ENCODE results near the gene PLVAP. TPM values are rescaled to one million over a fixed set of nuclear protein-coding genes. Genes with fewer than 3 reads are reported as not detected.

PLVAP gene
- polyA plus RNA-seq, 1 donor (not counting 4 experiments of a cell fraction or from before 2014, with no cell fraction given) = not detected

DNA sequence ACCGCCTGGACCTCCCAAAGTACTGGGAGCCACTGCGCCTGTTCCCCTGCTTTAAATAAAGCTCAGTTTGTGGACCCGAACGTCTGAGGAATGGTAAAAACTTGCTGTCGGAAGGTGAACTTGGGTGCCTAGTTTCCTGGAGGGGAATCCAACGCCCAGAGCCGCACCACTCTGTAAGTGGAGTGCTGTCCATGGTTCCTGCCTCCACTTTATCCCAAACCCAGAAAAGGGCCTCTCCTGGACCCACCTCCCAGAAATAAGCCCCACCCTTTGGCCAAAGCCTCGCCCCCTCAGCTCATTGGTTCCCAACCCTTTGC, 44.8 kb downstream of the PLVAP start:
- no peak for TF ChIP-seq EZH2 (IDR thresholded peaks at IDR 0.05; ENCODE audit: low read length)
- no peak for TF ChIP-seq CTCF (optimal IDR thresholded peaks at IDR 0.05 in 1 of 3, IDR thresholded peaks at IDR 0.05 in 1 of 3, conservative IDR thresholded peaks at IDR 0.05 in 1 of 3; ENCODE audit: extremely low read depth in 1 of 3, insufficient read depth in 2 of 3, low read length in 3 of 3)
- no peak for DNase-seq (ENCODE audit: low read depth, low spot score)
- dilution Hi-C loops (cut with MboI; ENCODE audit: extremely low pct_ligation_motif_present, low sequenced_read_pairs) = no loop called here
- peaks cover 23% of the 10 kb centered on the region for H3K4me1 ChIP-seq (ENCODE audit: control insufficient read depth, extremely low read depth, insufficient read depth, low read length)
- no peak overlapping the region for H2AFZ ChIP-seq (ENCODE audit: control insufficient read depth, low read length)
- no peak overlapping the region for H3K4me3 ChIP-seq (ENCODE audit: control insufficient read depth in 2 of 3, extremely low read depth in 1 of 3, insufficient read depth in 2 of 3, low read depth in 1 of 3, low read length in 3 of 3)
- H3K27me3 ChIP-seq (ENCODE audit: control insufficient read depth, extremely low read depth, insufficient read depth, low read length) = peaks cover 25% of the 10 kb centered on the region
- H3K9me1 ChIP-seq (ENCODE audit: control insufficient read depth, extremely low read depth, insufficient read depth, low read length) = no peaks in the 10 kb centered on the region
- H3K4me2 ChIP-seq (ENCODE audit: control insufficient read depth, extremely low read depth, insufficient read depth, low read depth, low read length) = no peak overlapping the region
- H3K27ac ChIP-seq (ENCODE audit: control insufficient read depth, insufficient read depth, low read length) = no peak overlapping the region
- H3K36me3 ChIP-seq (ENCODE audit: control insufficient read depth in 2 of 2, extremely low read depth in 1 of 2, insufficient read depth in 2 of 2, low read length in 2 of 2) = no peaks in the 10 kb centered on the region
- FAIRE-seq = no peak
- no peaks in the 10 kb centered on the region for H4K20me1 ChIP-seq (ENCODE audit: control insufficient read depth, extremely low read depth, insufficient read depth, low read length)
- H3K9me3 ChIP-seq (ENCODE audit: control insufficient read depth, low read depth, low read length) = no peaks in the 10 kb centered on the region
- H3K9ac ChIP-seq (ENCODE audit: control insufficient read depth, extremely low read depth, insufficient read depth, low read length) = no peak overlapping the region
- H3K79me2 ChIP-seq (ENCODE audit: control insufficient read depth, insufficient read depth, low read length) = no peaks in the 10 kb centered on the region

DNA sequence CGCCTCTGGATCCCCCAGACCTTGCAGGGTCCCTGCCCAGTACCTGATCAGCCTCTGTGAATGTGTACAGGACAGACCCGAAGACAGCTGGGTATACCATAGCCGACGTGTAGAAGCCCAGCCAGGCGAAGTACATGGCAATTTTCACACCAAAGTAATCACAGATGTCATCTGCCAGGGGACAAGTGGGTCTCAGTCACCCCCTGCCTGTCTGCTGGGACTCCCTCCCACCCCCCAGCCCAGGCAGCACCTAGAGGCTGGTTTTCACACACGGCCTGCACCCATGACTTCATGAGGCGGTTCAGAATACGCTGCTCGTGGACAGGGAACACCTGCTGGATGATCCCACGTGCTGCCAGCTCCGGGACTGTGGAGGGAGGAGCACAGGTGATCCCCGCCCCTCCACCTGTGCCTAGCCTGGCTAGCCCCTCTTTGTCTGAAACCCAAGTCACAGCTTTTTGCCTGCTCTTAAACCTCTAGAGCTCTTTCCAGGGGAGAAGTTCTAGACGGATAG, 46.0 kb downstream of the PLVAP start:
- H3K4me1 ChIP-seq (ENCODE audit: control insufficient read depth, extremely low read depth, insufficient read depth, low read length) = peaks cover 28% of the 10 kb centered on the region
- dilution Hi-C loops (cut with MboI; ENCODE audit: extremely low pct_ligation_motif_present, low sequenced_read_pairs) = no loop called here
- peaks cover 25% of the 10 kb centered on the region for H3K27me3 ChIP-seq (ENCODE audit: control insufficient read depth, extremely low read depth, insufficient read depth, low read length)
- no peak for FAIRE-seq
- H2AFZ ChIP-seq (ENCODE audit: control insufficient read depth, low read length) = no peak overlapping the region
- H4K20me1 ChIP-seq (ENCODE audit: control insufficient read depth, extremely low read depth, insufficient read depth, low read length) = no peaks in the 10 kb centered on the region
- DNase-seq (ENCODE audit: low read depth, low spot score) = no peak
- TF ChIP-seq CTCF (optimal IDR thresholded peaks at IDR 0.05 in 1 of 3, IDR thresholded peaks at IDR 0.05 in 1 of 3, conservative IDR thresholded peaks at IDR 0.05 in 1 of 3; ENCODE audit: extremely low read depth in 1 of 3, insufficient read depth in 2 of 3, low read length in 3 of 3) (no peak), EZH2 (IDR thresholded peaks at IDR 0.05; ENCODE audit: low read length) (no peak)
- H3K27ac ChIP-seq (ENCODE audit: control insufficient read depth, insufficient read depth, low read length) = no peak overlapping the region
- no peaks in the 10 kb centered on the region for H3K9me1 ChIP-seq (ENCODE audit: control insufficient read depth, extremely low read depth, insufficient read depth, low read length)
- H3K4me2 ChIP-seq (ENCODE audit: control insufficient read depth, extremely low read depth, insufficient read depth, low read depth, low read length) = no peak overlapping the region
- H3K79me2 ChIP-seq (ENCODE audit: control insufficient read depth, insufficient read depth, low read length) = no peaks in the 10 kb centered on the region
- H3K36me3 ChIP-seq (ENCODE audit: control insufficient read depth in 2 of 2, extremely low read depth in 1 of 2, insufficient read depth in 2 of 2, low read length in 2 of 2) = no peaks in the 10 kb centered on the region
- no peaks in the 10 kb centered on the region for H3K9me3 ChIP-seq (ENCODE audit: control insufficient read depth, low read depth, low read length)
- H3K9ac ChIP-seq (ENCODE audit: control insufficient read depth, extremely low read depth, insufficient read depth, low read length) = no peak overlapping the region
- H3K4me3 ChIP-seq (ENCODE audit: control insufficient read depth in 2 of 3, extremely low read depth in 1 of 3, insufficient read depth in 2 of 3, low read depth in 1 of 3, low read length in 3 of 3) = no peak overlapping the region

All from keratinocyte (primary cell).